Measurements from ENCODE around the gene SPG7. TPM values are rescaled to one million over a fixed set of nuclear protein-coding genes. Genes with fewer than 3 reads are reported as not detected.

The SPG7 gene
- total RNA-seq, 2 experiments from 2014 or later = 67.9 to 70.4 TPM

DNA sequence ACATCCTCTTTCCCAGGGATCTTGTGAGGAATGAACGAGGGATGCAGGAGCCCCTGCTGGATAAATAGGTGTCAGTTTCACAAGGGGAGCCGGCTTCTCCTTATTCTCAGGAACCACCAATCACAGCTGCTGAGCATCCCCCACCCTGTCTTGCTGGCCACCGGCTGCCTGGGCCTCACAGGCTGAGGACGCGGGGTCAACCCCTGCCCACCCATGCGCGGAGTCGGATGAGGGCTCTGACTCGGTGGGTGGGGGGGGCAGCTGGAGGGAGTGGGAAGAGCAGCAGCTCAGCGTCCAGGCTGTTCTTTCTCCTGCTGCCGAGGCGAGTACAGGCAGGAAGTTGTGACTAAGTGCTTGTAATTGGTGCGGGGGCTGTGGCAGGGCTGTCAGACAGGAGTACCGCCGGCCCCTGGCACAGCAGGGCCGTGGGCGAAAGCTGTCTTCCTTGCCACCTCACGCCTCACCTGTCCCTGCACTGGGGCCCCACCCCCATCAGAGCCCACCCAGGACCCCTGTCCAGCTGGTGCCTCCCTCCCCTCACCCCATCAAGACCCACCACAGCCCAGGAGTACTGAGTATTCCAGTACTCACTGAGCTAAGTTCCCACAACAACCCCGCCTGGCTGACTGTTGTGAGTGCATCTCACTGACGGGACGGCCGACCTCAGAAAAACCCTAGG lies 94.2 kb downstream of the SPG7 start:
- H3K9me3 Mint-ChIP-seq = no peaks in the 10 kb centered on the region
- H3K36me3 Mint-ChIP-seq = no peaks in the 10 kb centered on the region
- intact Hi-C loops (cut with micrococcal nuclease) = loop anchor here (5.0 kb wide), 1 partner anchor 40 kb away; no protein-coding TSS in a partner anchor
- ChIA-PET POLR2A (interaction anchor here (0.6 kb wide), 1 partner anchor 59 kb away, joined by 3 read pairs; no protein-coding TSS in a partner anchor), CTCF (interaction anchor here (0.6 to 2.3 kb wide), 4 partner anchors 13 to 99 kb away, joined by 3 to 6 read pairs (median 4); partner anchors contain the start of gene SPATA2L)
- no peak overlapping the region for H3K4me3 Mint-ChIP-seq
- no peak overlapping the region for H3K27ac Mint-ChIP-seq
- H3K27me3 Mint-ChIP-seq = no peaks in the 10 kb centered on the region
- peak; percentile 81 for DNase-seq
- peaks cover 12% of the 10 kb centered on the region for H3K4me1 Mint-ChIP-seq (ENCODE audit: low read depth)

DNA sequence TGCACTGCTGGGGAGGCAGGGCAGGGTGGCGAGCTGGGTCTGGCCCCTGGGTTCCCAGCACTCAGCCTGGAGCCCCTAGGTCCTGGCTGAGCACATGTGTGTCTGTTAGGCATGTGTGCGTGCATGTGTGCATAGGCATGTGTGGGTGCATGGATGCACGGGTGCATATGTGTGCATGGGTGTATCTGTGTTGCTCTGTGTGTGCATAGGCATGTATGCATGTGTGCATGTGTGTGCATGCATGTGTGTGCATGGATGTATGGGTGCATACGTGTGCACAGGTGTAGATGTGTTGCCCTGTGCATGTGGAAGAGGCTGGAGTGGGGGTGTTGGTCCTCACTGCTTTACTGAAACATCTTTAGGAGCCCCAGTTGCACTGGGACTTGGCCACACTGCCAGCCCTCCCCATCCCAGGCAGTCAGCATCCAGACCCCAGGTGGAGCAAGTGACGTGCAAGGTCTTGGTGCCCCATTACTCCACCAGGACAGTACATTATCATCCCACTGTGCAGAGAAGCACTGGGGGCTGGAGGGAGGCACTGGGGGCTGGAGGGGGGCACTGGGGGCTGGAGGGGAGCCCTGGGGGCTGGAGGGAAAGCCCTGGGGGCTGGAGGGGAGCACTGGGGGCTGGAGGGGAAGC lies 94.9 kb downstream of the SPG7 start:
- Mint-ChIP-seq H3K4me3 (peak overlapping the region; percentile 18), H3K36me3 (no peaks in the 10 kb centered on the region), H3K27me3 (no peaks in the 10 kb centered on the region), H3K27ac (no peak overlapping the region), H3K9me3 (no peaks in the 10 kb centered on the region), H3K4me1 (ENCODE audit: low read depth) (peaks cover 12% of the 10 kb centered on the region)
- ChIA-PET POLR2A (no interaction called here), CTCF (interaction anchor here (1.2 to 2.3 kb wide), 3 partner anchors 12 to 98 kb away, joined by 3 to 6 read pairs (median 4); partner anchors contain the start of gene SPATA2L)
- intact Hi-C loops (cut with micrococcal nuclease) = loop anchor here (5.0 kb wide), 1 partner anchor 39 kb away; no protein-coding TSS in a partner anchor
- no peak for DNase-seq

DNA sequence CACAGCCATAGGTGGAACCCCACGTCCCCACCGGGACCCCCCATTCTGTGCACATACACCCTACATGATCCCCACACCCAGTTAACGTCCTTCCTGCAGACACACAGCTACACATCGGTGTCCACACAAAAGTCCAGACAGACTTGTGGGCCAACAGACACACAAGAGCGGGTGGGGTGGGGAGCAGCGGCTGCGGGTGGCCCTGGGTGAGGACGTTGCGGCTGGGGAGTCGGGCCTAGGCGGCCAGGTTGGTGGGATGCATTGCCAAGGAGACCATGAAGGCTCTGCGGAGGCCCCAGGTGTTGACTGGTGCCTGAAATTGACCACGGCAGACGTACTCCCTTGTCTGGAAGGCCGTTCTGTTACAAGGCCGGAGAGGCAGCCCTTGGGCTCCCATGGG lies 96.6 kb downstream of the SPG7 start:
- Mint-ChIP-seq H3K27ac (no peak overlapping the region), H3K4me3 (no peak overlapping the region), H3K27me3 (no peaks in the 10 kb centered on the region), H3K4me1 (ENCODE audit: low read depth) (peaks cover 12% of the 10 kb centered on the region), H3K9me3 (no peaks in the 10 kb centered on the region), H3K36me3 (no peaks in the 10 kb centered on the region)
- intact Hi-C loops (cut with micrococcal nuclease) = loop anchor here (5.0 kb wide), 1 partner anchor 38 kb away; no protein-coding TSS in a partner anchor
- no peak for DNase-seq
- CTCF ChIA-PET = no interaction called here
- POLR2A ChIA-PET = no interaction called here

DNA sequence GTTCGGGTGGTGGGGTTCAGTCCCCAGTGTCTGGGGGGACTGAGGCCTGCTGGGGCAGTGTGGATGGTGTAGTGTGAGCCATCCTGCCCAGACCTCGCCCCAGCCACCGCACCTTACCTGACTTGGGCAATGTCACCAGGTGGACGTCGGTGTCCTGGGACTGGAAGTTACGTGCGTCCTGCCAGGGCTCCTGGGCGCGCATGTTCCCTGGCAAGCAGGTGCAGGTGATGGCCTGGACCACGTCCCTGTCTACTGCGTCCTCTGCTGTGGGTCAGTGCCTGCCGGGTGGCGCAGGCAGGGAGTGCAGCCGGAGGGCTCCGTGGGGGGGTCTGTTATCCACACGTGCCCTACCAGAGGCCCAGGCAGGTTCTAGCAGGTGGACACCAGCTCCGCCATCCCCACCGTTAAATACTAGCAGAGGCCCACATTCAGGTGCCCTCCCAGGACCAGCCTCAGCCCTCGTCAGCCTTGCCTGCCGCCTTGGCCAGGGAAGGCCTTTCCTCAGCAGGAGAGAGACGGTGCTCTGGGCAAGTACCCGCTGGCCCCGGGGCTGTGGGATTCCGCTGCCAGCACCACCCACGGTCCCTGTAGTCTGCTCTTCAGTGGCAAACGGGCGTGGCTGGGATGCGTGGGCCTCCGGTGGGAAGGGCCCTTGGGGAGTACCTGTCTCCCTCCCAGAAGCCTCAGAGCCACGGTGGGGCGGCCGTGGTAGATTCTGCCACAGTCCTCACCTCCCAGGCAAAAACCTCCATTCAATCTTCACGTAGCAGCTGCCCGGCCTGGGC lies 97.2 kb downstream of the SPG7 start:
- H3K36me3 Mint-ChIP-seq = no peaks in the 10 kb centered on the region
- no peaks in the 10 kb centered on the region for H3K9me3 Mint-ChIP-seq
- DNase-seq = no peak
- H3K4me3 Mint-ChIP-seq = no peak overlapping the region
- intact Hi-C loops (cut with micrococcal nuclease) = no loop called here
- no peak overlapping the region for H3K27ac Mint-ChIP-seq
- ChIA-PET CTCF (no interaction called here), POLR2A (no interaction called here)
- H3K4me1 Mint-ChIP-seq (ENCODE audit: low read depth) = peaks cover 12% of the 10 kb centered on the region
- no peaks in the 10 kb centered on the region for H3K27me3 Mint-ChIP-seq

DNA sequence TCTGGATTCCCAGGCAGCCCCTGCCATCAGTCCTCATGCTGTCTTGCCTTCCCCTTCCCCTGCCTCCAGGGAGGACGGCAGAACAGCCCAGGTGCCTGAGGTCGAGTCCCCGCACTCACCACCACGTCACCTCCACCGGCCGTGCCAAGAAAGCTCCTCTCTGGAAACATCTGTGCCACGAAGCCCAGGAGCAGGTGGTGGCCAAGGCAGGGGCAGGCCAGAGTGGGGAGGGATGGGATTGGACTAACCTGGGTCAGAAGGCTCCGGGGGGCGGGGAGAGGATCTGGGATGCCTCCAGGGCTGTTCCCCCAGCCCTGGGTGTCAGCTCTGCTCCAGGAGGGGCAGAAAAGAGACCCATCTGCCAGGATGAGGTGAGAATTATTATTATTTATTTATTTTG lies 97.8 kb downstream of the SPG7 start:
- H3K9me3 Mint-ChIP-seq = no peaks in the 10 kb centered on the region
- POLR2A ChIA-PET = no interaction called here
- no peak overlapping the region for H3K27ac Mint-ChIP-seq
- H3K36me3 Mint-ChIP-seq = no peaks in the 10 kb centered on the region
- no peak overlapping the region for H3K4me3 Mint-ChIP-seq
- H3K4me1 Mint-ChIP-seq (ENCODE audit: low read depth) = peaks cover 12% of the 10 kb centered on the region
- H3K27me3 Mint-ChIP-seq = no peaks in the 10 kb centered on the region
- CTCF ChIA-PET = no interaction called here
- DNase-seq = no peak
- intact Hi-C loops (cut with micrococcal nuclease) = no loop called here

Other genes starting within 250 kb of the SPG7 start
- gene ANKRD11, start 17.8 kb upstream of the SPG7 start, total RNA-seq = 100 to 1,000 TPM; 126 to 133 TPM
- 1,000 to 10,000 TPM; 3,430 to 3,468 TPM for gene RPL13, start 52.3 kb downstream of the SPG7 start, total RNA-seq
- gene CPNE7, start 67.4 kb downstream of the SPG7 start, total RNA-seq = 1 to 10 TPM; 6.2 to 7.1 TPM
- not detected for gene DPEP1, start 105.2 kb downstream of the SPG7 start, total RNA-seq
- gene CHMP1A, start 149.3 kb downstream of the SPG7 start, total RNA-seq = 10 to 100 TPM; 74.6 to 76.3 TPM
- gene SPATA33, start 149.4 kb downstream of the SPG7 start, total RNA-seq = 10 to 100 TPM in 1 of 2 experiments, 1 to 10 TPM in 1; 7.1 to 10.1 TPM
- gene CDK10, start 178.3 kb downstream of the SPG7 start, total RNA-seq = 10 to 100 TPM; 90.0 to 92.4 TPM
- 1 to 10 TPM; 6.8 to 7.6 TPM for gene SPATA2L, start 193.3 kb downstream of the SPG7 start, total RNA-seq
- 1 to 10 TPM; 2.9 to 3.2 TPM for gene VPS9D1, start 212.5 kb downstream of the SPG7 start, total RNA-seq
- 10 to 100 TPM; 22.1 to 25.6 TPM for gene ZNF276, start 213.1 kb downstream of the SPG7 start, total RNA-seq

Measured in activated CD4-positive, alpha-beta memory T cell treated with anti-CD3 and anti-CD28 coated beads for 36 hours (primary cell).